HepG2 (cell line): ENCODE measurements around the gene RRM2. TPM values are rescaled to one million over a fixed set of nuclear protein-coding genes. Genes with fewer than 3 reads are reported as not detected.

Experiments used
- ATAC-seq: fragments of 200-7000 bp; cut with Tn5 transposase; 3 replicates; pipeline ENCODE4 v1.9.1; 2020; ENCODE audit warnings: mild to moderate bottlenecking, moderate library complexity
- BruUV-seq: library from RNA; stranded (reverse); fragments of 400-500 nt; replicated peaks from 2 replicates; lab custom pipeline; 2021; lab: Mats Ljungman, UMichigan
- CTCF ChIA-PET: fragments of 300-600 bp; formaldehyde crosslinking; extraction: SDS; loops from one replicate; lab custom pipeline; 2021; ENCODE audit warnings: low total read pairs, inconsistent platforms, low intra/inter-chr PET ratio; lab: Yijun Ruan, JAX
- POLR2A ChIA-PET: fragments of 350-600 bp; sonication (Branson Sonifier 250); formaldehyde crosslinking; loops from one replicate; lab custom pipeline; 2020; ENCODE audit warnings: antibody characterized with exemption, inconsistent platforms; lab: Yijun Ruan, JAX
- DNase-seq: peaks from one replicate; pipeline ENCODE4 v3.0.0-alpha.2; 2015; ENCODE audit warnings: low spot score
- FAIRE-seq: peaks from 3 replicates; lab custom pipeline; 2011; peaks lifted over from hg19 to GRCh38; lab: Jason Lieb, UNC
- H2AFZ ChIP-seq: one replicate; pipeline ENCODE4 v1.6.1; 2011; ENCODE audit warnings: low read length, inconsistent platforms
- H3K27ac ChIP-seq: fragments of 300-600 bp; 3 replicates; pipeline ENCODE4 v1.8.0; 2011; ENCODE audit warnings: mixed run types, mild to moderate bottlenecking, mixed read lengths, low read length, inconsistent platforms; ENCODE audit not compliant: insufficient read depth; ENCODE audit errors: extremely low read length
- H3K27me3 ChIP-seq, 2 experiments: fragments of 200-600 bp in 1 of 2; 2 replicates in 1 of 2; 3 replicates in 1 of 2; pipeline versions ENCODE4 v1.6.0 to v1.8.0; 2011; ENCODE audit warnings: low read length in 2 of 2, mild to moderate bottlenecking in 2 of 2, moderate library complexity in 2 of 2, inconsistent platforms in 1 of 2; ENCODE audit not compliant: insufficient read depth in 2 of 2, control insufficient read depth in 1 of 2
- H3K36me3 ChIP-seq, 2 experiments: fragments of 200-600 bp in 1 of 2; replicated peaks in 1 of 2; 2 replicates in 1 of 2; 3 replicates in 1 of 2; pipeline versions ENCODE4 v1.5.1 to v1.8.0; 2011; ENCODE audit warnings: low read length in 2 of 2, inconsistent platforms in 1 of 2; ENCODE audit not compliant: insufficient read depth in 2 of 2, control insufficient read depth in 1 of 2
- H3K4me1 ChIP-seq: 2 replicates; pipeline ENCODE4 v1.5.1; 2012; ENCODE audit warnings: low read length, inconsistent platforms; ENCODE audit not compliant: insufficient read depth
- H3K4me2 ChIP-seq: 2 replicates; pipeline ENCODE4 v1.6.0; 2011; ENCODE audit warnings: low read depth, low read length, inconsistent platforms
- H3K4me3 ChIP-seq, 3 experiments: fragments of 200-600 bp in 1 of 3; sonication (generic), shearing (Covaris generic) in 1 of 3; replicated peaks in 1 of 3; 2 replicates each; pipeline ENCODE4 v1.5.1; 2011 to 2016; ENCODE audit warnings: low read length in 3 of 3, inconsistent platforms in 2 of 3, low read depth in 2 of 3, mild to moderate bottlenecking in 2 of 3, control low read depth in 1 of 3, mixed read lengths in 1 of 3; ENCODE audit not compliant: insufficient read depth in 1 of 3
- H3K79me2 ChIP-seq: one replicate; pipeline ENCODE4 v1.6.1; 2011; ENCODE audit warnings: low read length, inconsistent platforms; ENCODE audit not compliant: insufficient read depth
- H3K9ac ChIP-seq: 2 replicates; pipeline ENCODE4 v1.6.0; 2011; ENCODE audit warnings: mild to moderate bottlenecking, low read depth, low read length, inconsistent platforms; ENCODE audit not compliant: insufficient read depth
- H3K9me3 ChIP-seq: 2 replicates; pipeline ENCODE4 v1.5.1; 2012; ENCODE audit warnings: mild to moderate bottlenecking, low read length
- H4K20me1 ChIP-seq: 2 replicates; pipeline ENCODE4 v1.6.0; 2011; ENCODE audit warnings: inconsistent platforms, mild to moderate bottlenecking, low read length, moderate library complexity; ENCODE audit not compliant: insufficient read depth
- FOXO1 ChIP-seq: sonication (generic); formaldehyde crosslinking; IDR thresholded peaks from 2 replicates; pipeline ENCODE4 v1.4.0; 2020; ENCODE audit warnings: missing genetic modification reagents
- MAFG ChIP-seq: sonication (generic); formaldehyde crosslinking; IDR thresholded peaks from 2 replicates; pipeline ENCODE4 v1.5.1; 2020; ENCODE audit warnings: mild to moderate bottlenecking, missing genetic modification reagents
- MXD4 ChIP-seq: IDR thresholded peaks from 2 replicates; pipeline ENCODE4 v1.6.1; 2016; ENCODE audit warnings: mild to moderate bottlenecking, missing biosample characterization, missing genetic modification reagents
- NRL ChIP-seq: sonication (generic); formaldehyde crosslinking; IDR thresholded peaks from 2 replicates; pipeline ENCODE4 v1.5.0; 2020; ENCODE audit warnings: missing genetic modification reagents, mild to moderate bottlenecking, moderate library complexity, borderline replicate concordance
- RBM39 ChIP-seq: fragments of 200-400 bp; formaldehyde crosslinking; IDR thresholded peaks from one replicate; pipeline ENCODE4 v1.6.1; 2018; ENCODE audit warnings: antibody characterized with exemption, mild to moderate bottlenecking, low read depth, low read length; ENCODE audit not compliant: poor library complexity, severe bottlenecking
- TRIM24 ChIP-seq: sonication (generic); formaldehyde crosslinking; IDR thresholded peaks from 2 replicates; pipeline ENCODE4 v1.8.0; 2022; ENCODE audit warnings: mild to moderate bottlenecking, missing genetic modification reagents
- in situ Hi-C: cut with HindIII; loops from 2 replicates; pipeline ENCODE4 v1.10.0; 2017; ENCODE audit warnings: low pct_unique_long_range_greater_than_20kb; ENCODE audit not compliant: extremely low pct_ligation_motif_present
- intact Hi-C: fragments of 100-400 bp; cut with micrococcal nuclease; formaldehyde crosslinking; loops from one replicate; pipeline ENCODE4 v1.10.0; 2022; ENCODE audit not compliant: unreplicated experiment
- polyA plus RNA-seq, 8 experiments: library from polyadenylated mRNA; depleted of rRNA in 3 of 8; stranded (reverse) in 7 of 8; unstranded in 1 of 8; fragments of >200 nt; fragmentation: Illumina TruSeq in 4 of 8; extraction: Trizol in 4 of 8; gene quantifications; 2 replicates each; pipeline versions ENCODE4 v1.2.1 to v1.2.3, GENCODE V29; 2011 to 2016; ENCODE audit warnings: low read depth in 4 of 8, missing spikeins in 1 of 8, mixed read lengths in 1 of 8; ENCODE audit not compliant: insufficient read depth in 1 of 8
- total RNA-seq, 5 experiments: library from RNA; depleted of rRNA; stranded (reverse); fragments of >200 nt; fragmentation: Illumina TruSeq; extraction: Trizol; gene quantifications; 2 replicates each; pipeline ENCODE4 v1.2.3, GENCODE V29; 2016; ENCODE audit warnings: low read depth in 1 of 5
- TF ChIP-seq, protein P1 (sequence below): sonication (generic); formaldehyde crosslinking; IDR thresholded peaks from 2 replicates; pipeline ENCODE4 v1.8.1; 2023; ENCODE audit warnings: mild to moderate bottlenecking, missing genetic modification reagents
- TF ChIP-seq, protein P2 (sequence below): IDR thresholded peaks from 2 replicates; pipeline ENCODE4 v1.6.1; 2012; ENCODE audit warnings: low read depth, low read length, improper control_type of control experiment
- TF ChIP-seq, protein P3 (sequence below): IDR thresholded peaks from 2 replicates; pipeline ENCODE4 v1.6.1; 2016
- TF ChIP-seq, protein P4 (sequence below): sonication (generic); formaldehyde crosslinking; IDR thresholded peaks from 2 replicates; pipeline ENCODE4 v1.4.0; 2020; ENCODE audit warnings: mild to moderate bottlenecking, low read depth, missing genetic modification reagents
- TF ChIP-seq, protein P5 (sequence below): sonication (generic); formaldehyde crosslinking; IDR thresholded peaks from 2 replicates; pipeline ENCODE4 v1.8.1; 2023; ENCODE audit warnings: mild to moderate bottlenecking, inconsistent platforms, moderate library complexity, missing genetic modification reagents, borderline replicate concordance

RRM2 gene
- total and polyA plus RNA-seq, 2 of the 13 experiments (the other 11 are each of a cell fraction or from before 2014, with no cell fraction given) = 31.3 to 150 TPM

DNA sequence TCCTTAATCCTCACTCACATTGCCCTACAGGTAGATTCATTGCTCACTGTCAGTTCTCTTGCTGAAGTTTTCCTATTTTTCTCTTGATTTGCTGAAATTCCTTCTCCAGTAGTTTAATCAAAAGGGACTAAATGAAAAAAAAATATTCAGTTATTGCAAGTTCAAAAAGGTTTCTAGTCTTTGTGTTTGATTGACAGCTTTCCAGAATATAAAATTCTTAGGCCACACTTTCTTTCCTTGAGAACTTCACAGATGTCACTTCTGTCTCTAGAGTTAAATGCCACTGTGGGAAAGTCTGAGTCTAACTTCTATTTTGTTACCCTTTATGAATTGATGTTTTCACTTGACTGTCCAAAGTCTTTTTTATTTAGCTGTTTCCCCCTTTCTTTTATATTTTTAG is 25.7 kb downstream of the RRM2 start:
- Histone ChIP-seq H3K9me3 (no peaks in the 10 kb centered on the region), H3K4me1 (no peaks in the 10 kb centered on the region), H3K27me3 (no peaks in the 10 kb centered on the region), H4K20me1 (no peaks in the 10 kb centered on the region), H3K36me3 (peaks cover 6 to 55% of the 10 kb centered on the region in 2 experiments; a peak in 4 of 5 replicates)
- POLR2A ChIA-PET = no interaction called here
- TF ChIP-seq TRIM24 (CRISPR knock-in tag) (no peak), NRL (CRISPR knock-in tag) (no peak), MXD4 (CRISPR knock-in tag) (no peak), RBM39 (no peak), FOXO1 (no peak), MAFG (no peak)
- TF ChIP-seq, protein P1, sequence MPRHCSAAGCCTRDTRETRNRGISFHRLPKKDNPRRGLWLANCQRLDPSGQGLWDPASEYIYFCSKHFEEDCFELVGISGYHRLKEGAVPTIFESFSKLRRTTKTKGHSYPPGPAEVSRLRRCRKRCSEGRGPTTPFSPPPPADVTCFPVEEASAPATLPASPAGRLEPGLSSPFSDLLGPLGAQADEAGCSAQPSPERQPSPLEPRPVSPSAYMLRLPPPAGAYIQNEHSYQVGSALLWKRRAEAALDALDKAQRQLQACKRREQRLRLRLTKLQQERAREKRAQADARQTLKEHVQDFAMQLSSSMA (CRISPR knock-in tag) = no peak
- TF ChIP-seq, protein P2, sequence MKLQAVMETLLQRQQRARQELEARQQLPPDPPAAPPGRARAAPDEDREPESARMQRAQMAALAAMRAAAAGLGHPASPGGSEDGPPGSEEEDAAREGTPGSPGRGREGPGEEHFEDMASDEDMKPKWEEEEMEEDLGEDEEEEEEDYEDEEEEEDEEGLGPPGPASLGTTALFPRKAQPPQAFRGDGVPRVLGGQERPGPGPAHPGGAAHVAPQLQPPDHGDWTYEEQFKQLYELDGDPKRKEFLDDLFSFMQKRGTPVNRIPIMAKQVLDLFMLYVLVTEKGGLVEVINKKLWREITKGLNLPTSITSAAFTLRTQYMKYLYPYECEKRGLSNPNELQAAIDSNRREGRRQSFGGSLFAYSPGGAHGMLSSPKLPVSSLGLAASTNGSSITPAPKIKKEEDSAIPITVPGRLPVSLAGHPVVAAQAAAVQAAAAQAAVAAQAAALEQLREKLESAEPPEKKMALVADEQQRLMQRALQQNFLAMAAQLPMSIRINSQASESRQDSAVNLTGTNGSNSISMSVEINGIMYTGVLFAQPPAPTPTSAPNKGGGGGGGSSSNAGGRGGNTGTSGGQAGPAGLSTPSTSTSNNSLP = no peak
- TF ChIP-seq, protein P3, sequence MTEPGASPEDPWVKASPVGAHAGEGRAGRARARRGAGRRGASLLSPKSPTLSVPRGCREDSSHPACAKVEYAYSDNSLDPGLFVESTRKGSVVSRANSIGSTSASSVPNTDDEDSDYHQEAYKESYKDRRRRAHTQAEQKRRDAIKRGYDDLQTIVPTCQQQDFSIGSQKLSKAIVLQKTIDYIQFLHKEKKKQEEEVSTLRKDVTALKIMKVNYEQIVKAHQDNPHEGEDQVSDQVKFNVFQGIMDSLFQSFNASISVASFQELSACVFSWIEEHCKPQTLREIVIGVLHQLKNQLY (CRISPR knock-in tag) = no peak
- TF ChIP-seq, protein P4, sequence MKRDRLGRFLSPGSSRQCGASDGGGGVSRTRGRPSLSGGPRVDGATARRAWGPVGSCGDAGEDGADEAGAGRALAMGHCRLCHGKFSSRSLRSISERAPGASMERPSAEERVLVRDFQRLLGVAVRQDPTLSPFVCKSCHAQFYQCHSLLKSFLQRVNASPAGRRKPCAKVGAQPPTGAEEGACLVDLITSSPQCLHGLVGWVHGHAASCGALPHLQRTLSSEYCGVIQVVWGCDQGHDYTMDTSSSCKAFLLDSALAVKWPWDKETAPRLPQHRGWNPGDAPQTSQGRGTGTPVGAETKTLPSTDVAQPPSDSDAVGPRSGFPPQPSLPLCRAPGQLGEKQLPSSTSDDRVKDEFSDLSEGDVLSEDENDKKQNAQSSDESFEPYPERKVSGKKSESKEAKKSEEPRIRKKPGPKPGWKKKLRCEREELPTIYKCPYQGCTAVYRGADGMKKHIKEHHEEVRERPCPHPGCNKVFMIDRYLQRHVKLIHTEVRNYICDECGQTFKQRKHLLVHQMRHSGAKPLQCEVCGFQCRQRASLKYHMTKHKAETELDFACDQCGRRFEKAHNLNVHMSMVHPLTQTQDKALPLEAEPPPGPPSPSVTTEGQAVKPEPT = no peak
- TF ChIP-seq, protein P5, sequence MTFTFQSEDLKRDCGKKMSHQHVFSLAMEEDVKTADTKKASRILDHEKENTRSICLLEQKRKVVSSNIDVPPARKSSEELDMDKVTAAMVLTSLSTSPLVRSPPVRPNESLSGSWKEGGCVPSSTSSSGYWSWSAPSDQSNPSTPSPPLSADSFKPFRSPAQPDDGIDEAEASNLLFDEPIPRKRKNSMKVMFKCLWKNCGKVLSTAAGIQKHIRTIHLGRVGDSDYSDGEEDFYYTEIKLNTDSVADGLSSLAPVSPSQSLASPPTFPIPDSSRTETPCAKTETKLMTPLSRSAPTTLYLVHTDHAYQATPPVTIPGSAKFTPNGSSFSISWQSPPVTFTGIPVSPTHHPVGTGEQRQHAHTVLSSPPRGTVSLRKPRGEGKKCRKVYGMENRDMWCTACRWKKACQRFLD (CRISPR knock-in tag) = no peak
- TF ChIP-seq, all 625 proteins: peak for 0
- Histone ChIP-seq H3K27ac (no peak overlapping the region), H3K9ac (no peak overlapping the region), H2AFZ (no peak overlapping the region), H3K4me3 (no peak overlapping the region), H3K4me2 (no peak overlapping the region), H3K79me2 (no peaks in the 10 kb centered on the region)
- CTCF ChIA-PET = no interaction called here
- no peak for FAIRE-seq
- BruUV-seq = no TSS peak
- in situ Hi-C loops (no loop called here), intact Hi-C loops (no loop called here)
- no peak for DNase-seq
- no peak for ATAC-seq
